HG03571 (cell line): ENCODE measurements around the gene TPP2.

Experiments
- ATAC-seq: cut with Tn5 transposase; IDR thresholded peaks from one replicate; pipeline ENCODE4 v1.9.1; 2021; ENCODE audit not compliant: unreplicated experiment

Gene TPP2

GRCh38 chr13:102690883-102691282 is 94.1 kb downstream of the TPP2 start:
- no peak for ATAC-seq

GRCh38 chr13:102692491-102692826 is 95.7 kb downstream of the TPP2 start:
- no peak for ATAC-seq

GRCh38 chr13:102693250-102693649 is 96.5 kb downstream of the TPP2 start:
- no peak for ATAC-seq

GRCh38 chr13:102693776-102694175 is 97.0 kb downstream of the TPP2 start:
- no peak for ATAC-seq

GRCh38 chr13:102694937-102695336 is 98.2 kb downstream of the TPP2 start, which contains the start of gene METTL21C:
Gene METTL21C (minus strand): TSS chr13:102695044. CDS start chr13:102694498, 546 bp downstream.
- no peak for ATAC-seq

- ATAC-seq: no peak
Measured at GRCh38 chr13:102696465-102696864, 99.7 kb downstream of the TPP2 start.

- ATAC-seq: no peak
Measured at GRCh38 chr13:102697264-102697663, 100.5 kb downstream of the TPP2 start.

- no peak for ATAC-seq
Measured at GRCh38 chr13:102697929-102698648, 101.3 kb downstream of the TPP2 start.

- ATAC-seq: no peak
Measured at GRCh38 chr13:102698649-102698980, 101.8 kb downstream of the TPP2 start.

GRCh38 chr13:102699504-102699903 is 102.7 kb downstream of the TPP2 start:
- no peak for ATAC-seq

- ATAC-seq: no peak
Measured at GRCh38 chr13:102700088-102701031, 103.6 kb downstream of the TPP2 start.

- no peak for ATAC-seq
Measured at GRCh38 chr13:102701331-102701730, 104.5 kb downstream of the TPP2 start.

- ATAC-seq: no peak
Measured at GRCh38 chr13:102702965-102703725, 106.4 kb downstream of the TPP2 start.

- ATAC-seq: no peak
Measured at GRCh38 chr13:102703726-102704035, 106.9 kb downstream of the TPP2 start.

- no peak for ATAC-seq
Measured at GRCh38 chr13:102704238-102705058, 107.7 kb downstream of the TPP2 start.

- no peak for ATAC-seq
Measured at GRCh38 chr13:102707467-102707866, 110.7 kb downstream of the TPP2 start.

GRCh38 chr13:102708211-102708610 is 111.4 kb downstream of the TPP2 start:
- no peak for ATAC-seq

GRCh38 chr13:102708991-102709390 is 112.2 kb downstream of the TPP2 start:
- ATAC-seq: no peak

GRCh38 chr13:102709536-102709935 is 112.8 kb downstream of the TPP2 start:
- no peak for ATAC-seq

- ATAC-seq: no peak
Measured at GRCh38 chr13:102710261-102710679, 113.5 kb downstream of the TPP2 start.

GRCh38 chr13:102715447-102715846 is 118.7 kb downstream of the TPP2 start:
- ATAC-seq: no peak
